ENCODE measurements around the gene CBLN3. TPM values are rescaled to one million over a fixed set of nuclear protein-coding genes. Genes with fewer than 3 reads are reported as not detected.

Gene CBLN3
- total RNA-seq, 4 donors from 2014 or later: 0.13 to 0.95 (median 0.85) TPM; not detected in 1

DNA sequence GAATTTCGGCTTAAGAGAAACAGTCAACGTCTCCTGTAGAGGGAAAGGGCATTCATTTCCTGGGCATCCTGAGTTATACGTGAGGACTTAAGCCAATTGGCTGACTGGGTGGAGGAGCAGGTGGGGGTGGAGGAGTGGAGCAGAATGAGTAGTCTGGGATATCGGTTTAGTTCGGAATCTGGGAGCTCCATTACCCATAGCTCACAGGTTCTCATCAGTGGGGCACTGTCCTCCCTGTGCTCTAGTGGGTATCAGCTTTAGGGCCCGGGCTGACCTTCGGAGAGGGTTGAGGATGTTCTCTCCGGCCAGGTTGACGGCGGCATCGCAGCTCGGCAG is 12.4 kb upstream of the CBLN3 start:
- 0% methylated on average over 5 to 6 of the region's 12 CpGs for WGBS, 2 donors
- intact Hi-C loops (cut with DNase I): no loop called here
- no peak for TF ChIP-seq POLR2A (IDR thresholded peaks at IDR 0.05)
- TF ChIP-seq, protein P1, sequence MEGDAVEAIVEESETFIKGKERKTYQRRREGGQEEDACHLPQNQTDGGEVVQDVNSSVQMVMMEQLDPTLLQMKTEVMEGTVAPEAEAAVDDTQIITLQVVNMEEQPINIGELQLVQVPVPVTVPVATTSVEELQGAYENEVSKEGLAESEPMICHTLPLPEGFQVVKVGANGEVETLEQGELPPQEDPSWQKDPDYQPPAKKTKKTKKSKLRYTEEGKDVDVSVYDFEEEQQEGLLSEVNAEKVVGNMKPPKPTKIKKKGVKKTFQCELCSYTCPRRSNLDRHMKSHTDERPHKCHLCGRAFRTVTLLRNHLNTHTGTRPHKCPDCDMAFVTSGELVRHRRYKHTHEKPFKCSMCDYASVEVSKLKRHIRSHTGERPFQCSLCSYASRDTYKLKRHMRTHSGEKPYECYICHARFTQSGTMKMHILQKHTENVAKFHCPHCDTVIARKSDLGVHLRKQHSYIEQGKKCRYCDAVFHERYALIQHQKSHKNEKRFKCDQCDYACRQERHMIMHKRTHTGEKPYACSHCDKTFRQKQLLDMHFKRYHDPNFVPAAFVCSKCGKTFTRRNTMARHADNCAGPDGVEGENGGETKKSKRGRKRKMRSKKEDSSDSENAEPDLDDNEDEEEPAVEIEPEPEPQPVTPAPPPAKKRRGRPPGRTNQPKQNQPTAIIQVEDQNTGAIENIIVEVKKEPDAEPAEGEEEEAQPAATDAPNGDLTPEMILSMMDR (IDR thresholded peaks at IDR 0.05): no peak
- H3K36me3 ChIP-seq: peaks cover 20 to 47% (median 26%) of the 10 kb centered on the region in 3 donors
- H3K27ac ChIP-seq: peak overlapping the region; percentile 97 to 99 (median 99)
- H3K27me3 ChIP-seq: no peaks in the 10 kb centered on the region
- H3K4me1 ChIP-seq: peaks cover 22 to 54% (median 27%) of the 10 kb centered on the region in 3 donors
- no peaks in the 10 kb centered on the region for H3K9me3 ChIP-seq
- no peak for DNase-seq
- peak overlapping the region; percentile 59 to 85 (median 73) for H3K4me3 ChIP-seq

DNA sequence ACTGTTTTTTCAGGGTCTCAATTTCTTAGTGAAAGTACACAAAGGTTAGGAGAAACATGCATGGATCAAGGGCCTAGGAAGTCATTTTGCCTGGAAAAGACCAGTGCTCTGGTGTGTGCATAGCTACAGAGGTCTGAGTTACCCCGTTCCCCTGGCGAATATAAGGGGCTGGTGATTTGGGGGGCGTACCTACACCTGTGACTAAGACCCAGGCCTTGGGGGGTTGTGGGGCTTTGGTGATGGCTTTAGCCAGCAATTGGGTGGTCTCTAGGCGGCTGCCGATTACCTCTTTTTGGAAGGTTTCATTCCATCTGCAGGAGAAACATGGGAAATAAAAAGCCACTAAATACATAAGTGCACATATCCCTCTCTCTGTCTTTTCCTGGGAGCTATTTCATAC is 12.0 kb upstream of the CBLN3 start:
- H3K36me3 ChIP-seq: peaks cover 21 to 51% (median 26%) of the 10 kb centered on the region in 3 donors
- peak overlapping the region; percentile 59 to 85 (median 73) for H3K4me3 ChIP-seq
- H3K27ac ChIP-seq: peak overlapping the region; percentile 97 to 99 (median 99)
- H3K9me3 ChIP-seq: no peaks in the 10 kb centered on the region
- no peaks in the 10 kb centered on the region for H3K27me3 ChIP-seq
- peaks cover 25 to 58% (median 31%) of the 10 kb centered on the region in 3 donors for H3K4me1 ChIP-seq
- WGBS, 2 donors: 7 to 44% methylated on average over 3 to 5 of the region's 5 CpGs
- TF ChIP-seq POLR2A (IDR thresholded peaks at IDR 0.05): no peak
- TF ChIP-seq, protein P1 (IDR thresholded peaks at IDR 0.05): no peak
- intact Hi-C loops (cut with DNase I): no loop called here
- no peak for DNase-seq

DNA sequence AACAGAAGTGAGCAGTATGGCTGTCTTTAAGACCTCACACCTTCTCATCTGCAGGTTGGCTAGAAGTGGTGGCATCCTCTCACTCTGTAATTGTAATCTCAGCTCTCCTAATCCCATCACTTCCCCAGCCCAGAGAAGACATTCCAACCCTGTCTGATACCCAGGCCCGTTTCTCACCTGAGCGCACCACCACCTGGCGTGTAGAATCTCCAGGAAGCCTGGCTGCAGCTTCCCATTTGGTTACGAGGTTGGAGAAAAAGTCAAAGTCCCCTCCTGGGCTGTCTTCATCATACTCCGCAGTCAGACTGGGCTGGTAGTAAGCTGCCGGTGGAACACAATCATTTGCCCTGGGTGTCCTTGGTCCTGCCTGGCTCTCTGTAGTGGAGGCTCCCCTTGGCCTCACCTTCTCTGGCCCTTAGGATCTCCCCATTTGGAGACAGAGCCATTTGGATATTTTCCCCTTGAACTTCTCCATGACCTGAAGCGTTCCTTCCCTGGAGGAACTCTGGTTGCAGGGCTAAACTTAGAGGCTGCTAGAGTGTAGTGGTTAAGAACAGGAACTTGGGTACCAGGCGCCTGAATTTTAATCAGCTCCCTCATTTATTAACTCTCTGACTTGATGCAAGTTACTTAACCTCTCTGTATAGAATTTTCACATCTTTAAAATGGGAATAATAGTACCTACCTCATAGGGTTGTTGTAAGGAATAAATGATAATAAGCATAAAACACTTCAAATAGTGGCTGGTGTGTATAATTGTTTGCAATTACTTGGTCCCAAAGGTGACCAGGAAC is 11.3 kb upstream of the CBLN3 start:
- H3K9me3 ChIP-seq: no peaks in the 10 kb centered on the region
- TF ChIP-seq, protein P1 (IDR thresholded peaks at IDR 0.05): no peak
- no peak for TF ChIP-seq POLR2A (IDR thresholded peaks at IDR 0.05)
- no peaks in the 10 kb centered on the region for H3K27me3 ChIP-seq
- intact Hi-C loops (cut with DNase I): no loop called here
- WGBS, 2 donors: 81 to 88% methylated on average over 7 to 8 of the region's 8 CpGs
- peak overlapping the region; percentile 97 to 99 (median 99) for H3K27ac ChIP-seq
- no peak for DNase-seq
- no peak overlapping the region for H3K4me3 ChIP-seq
- peaks cover 25 to 65% (median 37%) of the 10 kb centered on the region in 3 donors for H3K4me1 ChIP-seq
- H3K36me3 ChIP-seq: peaks cover 26 to 58% (median 26%) of the 10 kb centered on the region in 3 donors

DNA sequence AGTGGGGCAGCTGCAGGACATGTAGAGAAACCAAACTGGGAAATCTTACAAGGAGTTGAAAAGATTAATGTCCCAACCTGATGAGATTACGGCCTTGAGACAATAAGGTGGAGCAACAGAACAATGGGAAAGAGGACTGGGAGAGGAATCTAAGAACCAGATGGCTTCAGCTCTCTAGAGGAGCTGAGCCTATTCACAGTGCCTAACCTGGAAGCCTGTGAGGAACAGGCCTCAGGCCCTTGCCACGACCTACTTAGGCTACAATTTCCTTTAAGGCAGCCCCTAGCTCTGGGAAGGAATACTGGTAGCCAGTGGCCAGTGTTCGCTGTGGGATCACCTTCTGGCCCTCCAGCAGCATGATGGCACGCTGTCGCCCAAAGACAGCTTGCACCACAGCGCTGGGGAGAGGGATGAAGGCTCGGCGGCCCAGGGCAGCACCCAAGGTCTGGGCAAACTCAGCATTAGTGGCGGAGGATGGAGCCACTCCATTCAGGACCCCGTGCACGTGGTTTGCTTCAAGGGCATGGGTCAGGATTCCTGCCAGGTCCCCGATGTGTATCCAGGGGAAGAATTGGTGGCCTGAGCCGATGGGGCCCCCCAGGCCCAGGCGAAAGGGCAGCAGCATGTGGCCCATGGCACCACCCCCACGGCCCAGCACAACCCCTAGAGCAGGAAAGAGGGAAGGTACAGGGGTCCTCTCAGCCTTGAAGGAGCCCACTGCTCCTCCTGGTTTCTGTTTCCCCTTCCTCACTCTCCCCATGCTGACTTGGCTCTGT is 10.6 kb upstream of the CBLN3 start:
- H3K4me3 ChIP-seq: no peak overlapping the region
- no peak for DNase-seq
- H3K27ac ChIP-seq: peak overlapping the region in 1 of 4 donors; percentile 38
- 51 to 56% methylated on average over 6 to 11 of the region's 15 CpGs for WGBS, 2 donors
- intact Hi-C loops (cut with DNase I): no loop called here
- no peak for TF ChIP-seq POLR2A (IDR thresholded peaks at IDR 0.05)
- TF ChIP-seq, protein P1 (IDR thresholded peaks at IDR 0.05): no peak
- peaks cover 26 to 66% (median 26%) of the 10 kb centered on the region in 3 donors for H3K36me3 ChIP-seq
- peaks cover 25 to 72% (median 37%) of the 10 kb centered on the region in 3 donors for H3K4me1 ChIP-seq
- no peaks in the 10 kb centered on the region for H3K9me3 ChIP-seq
- no peaks in the 10 kb centered on the region for H3K27me3 ChIP-seq

DNA sequence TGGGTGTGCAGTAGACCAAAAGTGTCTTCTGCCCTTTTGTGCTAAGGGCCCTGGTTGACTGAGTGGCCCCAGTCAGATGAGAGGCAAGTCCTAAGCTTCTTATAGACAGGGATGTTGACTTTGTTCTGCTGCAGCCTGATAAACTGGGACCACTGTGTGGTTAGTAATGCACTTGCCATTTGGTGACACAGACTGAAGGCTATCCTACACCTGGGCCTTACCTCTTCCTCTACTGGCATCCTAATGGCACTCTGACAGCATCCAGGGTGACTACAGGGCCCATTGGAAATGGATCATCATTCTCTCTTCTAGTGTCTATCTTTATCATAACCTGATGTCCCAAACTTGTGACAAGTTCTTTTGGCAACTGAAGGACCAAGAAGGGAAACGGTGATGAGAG is 9.8 kb upstream of the CBLN3 start:
- 46 to 60% methylated on average over 1 of the region's 1 CpG for WGBS, 2 donors
- intact Hi-C loops (cut with DNase I): no loop called here
- Histone ChIP-seq H3K27ac (no peak overlapping the region), H3K27me3 (no peaks in the 10 kb centered on the region), H3K36me3 (peaks cover 26 to 72% (median 26%) of the 10 kb centered on the region in 3 donors), H3K9me3 (no peaks in the 10 kb centered on the region), H3K4me1 (peaks cover 25 to 76% (median 37%) of the 10 kb centered on the region in 3 donors), H3K4me3 (no peak overlapping the region)
- DNase-seq: no peak
- TF ChIP-seq POLR2A (IDR thresholded peaks at IDR 0.05): no peak
